Activated CD4-positive, alpha-beta memory T cell treated with anti-CD3 and anti-CD28 coated beads for 36 hours (primary cell): ENCODE measurements around the gene NFIA. TPM values are rescaled to one million over a fixed set of nuclear protein-coding genes. Genes with fewer than 3 reads are reported as not detected.

Source experiments
- CTCF ChIA-PET: fragments of 350-600 bp; sonication (Branson Sonifier 250); formaldehyde crosslinking; loops from one replicate; lab custom pipeline; 2021; ENCODE audit warnings: antibody characterized with exemption, inconsistent platforms; lab: Charles Lee
- POLR2A ChIA-PET: fragments of 350-600 bp; sonication (Branson Sonifier 250); formaldehyde crosslinking; loops from one replicate; lab custom pipeline; 2021; ENCODE audit warnings: antibody characterized with exemption; lab: Charles Lee
- DNase-seq: peaks from one replicate; pipeline ENCODE4 v3.0.0-alpha.2; 2020
- H3K27ac Mint-ChIP-seq: one replicate; pipeline ENCODE4 v1.8.0; 2021; ENCODE audit warnings: mixed read lengths
- H3K27me3 Mint-ChIP-seq: one replicate; pipeline ENCODE4 v1.8.0; 2021; ENCODE audit warnings: mixed read lengths
- H3K36me3 Mint-ChIP-seq: one replicate; pipeline ENCODE4 v1.8.0; 2021; ENCODE audit warnings: mixed read lengths
- H3K4me1 Mint-ChIP-seq: one replicate; pipeline ENCODE4 v1.8.0; 2021; ENCODE audit warnings: low read depth, mixed read lengths
- H3K4me3 Mint-ChIP-seq: one replicate; pipeline ENCODE4 v1.8.0; 2021; ENCODE audit warnings: mild to moderate bottlenecking, mixed read lengths
- H3K9me3 Mint-ChIP-seq: one replicate; pipeline ENCODE4 v1.8.0; 2021; ENCODE audit warnings: mixed read lengths
- intact Hi-C: fragments of 100-400 bp; cut with micrococcal nuclease; formaldehyde crosslinking; loops from one replicate; pipeline ENCODE4 v1.15.1; 2023
- total RNA-seq, 2 experiments: library from RNA; stranded (reverse); gene quantifications; one replicate each; pipeline ENCODE4 v1.2.3, GENCODE V29; 2021

NFIA gene
- total RNA-seq, 2 experiments from 2014 or later, result 5.3 to 7.1 TPM

GRCh38 chr1:61451572-61451968 is 369.2 kb downstream of the NFIA start:
- Mint-ChIP-seq H3K27me3 (no peaks in the 10 kb centered on the region), H3K27ac (no peak overlapping the region), H3K9me3 (no peaks in the 10 kb centered on the region), H3K4me1 (peaks cover 13% of the 10 kb centered on the region), H3K4me3 (no peak overlapping the region), H3K36me3 (no peaks in the 10 kb centered on the region)
- no peak for DNase-seq
- ChIA-PET POLR2A (no interaction called here), CTCF (interaction anchor here (0.6 to 3.4 kb wide), 5 partner anchors 137 to 473 kb away, joined by 3 to 34 read pairs (median 5); no protein-coding TSS in a partner anchor)
- intact Hi-C loops, result loop anchor here (5.0 to 10.0 kb wide), 3 partner anchors 117 to 1474 kb away; no protein-coding TSS in a partner anchor

DNA sequence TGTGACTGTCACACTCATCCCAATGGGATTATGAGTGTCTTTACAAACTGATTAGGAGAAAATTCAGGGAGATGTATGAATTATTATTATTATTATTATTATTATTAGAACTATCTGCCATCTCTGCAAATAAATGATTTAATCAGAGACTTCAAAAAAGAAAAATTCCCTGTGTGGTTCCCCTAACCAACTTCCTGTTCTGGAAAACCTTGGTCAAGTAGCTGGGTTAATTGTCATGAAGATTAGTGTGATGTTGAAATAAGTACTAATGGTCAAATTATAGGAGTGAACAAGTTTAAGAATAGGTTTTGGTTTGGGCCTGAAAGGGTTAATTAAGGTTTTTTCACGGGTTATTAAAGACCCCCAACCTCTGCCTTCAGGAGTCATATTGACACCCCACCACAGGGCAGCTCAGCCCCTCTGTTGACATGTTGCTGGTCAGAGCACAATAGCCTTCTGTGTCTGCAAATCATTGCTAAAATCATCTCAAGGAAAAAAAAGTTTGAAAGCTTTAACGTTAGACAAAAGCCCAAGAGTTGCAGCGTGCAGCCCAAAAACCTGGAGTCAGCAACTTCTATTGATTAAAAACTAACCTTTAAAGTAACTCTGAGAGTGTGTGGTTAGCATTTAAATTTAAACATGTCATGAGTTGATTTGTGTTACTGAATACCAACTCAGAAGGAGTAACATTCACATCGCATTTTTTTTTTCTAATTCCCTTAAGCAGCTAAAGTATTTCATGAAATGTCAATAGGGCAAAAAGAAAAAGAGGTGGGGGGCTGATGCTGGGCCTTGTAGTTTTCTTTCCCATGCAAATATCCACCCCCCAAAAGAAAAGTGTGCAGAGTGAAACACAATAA is 370.0 kb downstream of the NFIA start:
- ChIA-PET POLR2A (interaction anchor here (0.7 kb wide), 1 partner anchor 267 kb away, joined by 3 read pairs; no protein-coding TSS in a partner anchor), CTCF (interaction anchor here (0.6 to 3.4 kb wide), 11 partner anchors 27 to 474 kb away, joined by 3 to 34 read pairs (median 5); no protein-coding TSS in a partner anchor)
- peaks cover 13% of the 10 kb centered on the region for H3K4me1 Mint-ChIP-seq
- no peaks in the 10 kb centered on the region for H3K9me3 Mint-ChIP-seq
- no peak overlapping the region for H3K4me3 Mint-ChIP-seq
- H3K27me3 Mint-ChIP-seq, result no peaks in the 10 kb centered on the region
- intact Hi-C loops, result loop anchor here (1.0 to 10.0 kb wide), 8 partner anchors 118 to 1475 kb away; no protein-coding TSS in a partner anchor
- H3K27ac Mint-ChIP-seq, result no peak overlapping the region
- H3K36me3 Mint-ChIP-seq, result no peaks in the 10 kb centered on the region
- DNase-seq, result no peak

GRCh38 chr1:61453111-61453961 is 371.0 kb downstream of the NFIA start:
- ChIA-PET CTCF (interaction anchor here (0.6 to 3.4 kb wide), 18 partner anchors 28 to 1169 kb away, joined by 3 to 34 read pairs (median 4); no protein-coding TSS in a partner anchor), POLR2A (interaction anchor here (0.7 kb wide), 1 partner anchor 268 kb away, joined by 3 read pairs; no protein-coding TSS in a partner anchor)
- H3K4me1 Mint-ChIP-seq, result peaks cover 13% of the 10 kb centered on the region
- peak; percentile 84 for DNase-seq
- H3K27me3 Mint-ChIP-seq, result no peaks in the 10 kb centered on the region
- H3K27ac Mint-ChIP-seq, result peak overlapping the region; percentile 57
- no peaks in the 10 kb centered on the region for H3K9me3 Mint-ChIP-seq
- no peaks in the 10 kb centered on the region for H3K36me3 Mint-ChIP-seq
- peak overlapping the region; percentile 16 for H3K4me3 Mint-ChIP-seq
- intact Hi-C loops, result loop anchor here (1.0 to 10.0 kb wide), 8 partner anchors 119 to 1476 kb away; no protein-coding TSS in a partner anchor

DNA sequence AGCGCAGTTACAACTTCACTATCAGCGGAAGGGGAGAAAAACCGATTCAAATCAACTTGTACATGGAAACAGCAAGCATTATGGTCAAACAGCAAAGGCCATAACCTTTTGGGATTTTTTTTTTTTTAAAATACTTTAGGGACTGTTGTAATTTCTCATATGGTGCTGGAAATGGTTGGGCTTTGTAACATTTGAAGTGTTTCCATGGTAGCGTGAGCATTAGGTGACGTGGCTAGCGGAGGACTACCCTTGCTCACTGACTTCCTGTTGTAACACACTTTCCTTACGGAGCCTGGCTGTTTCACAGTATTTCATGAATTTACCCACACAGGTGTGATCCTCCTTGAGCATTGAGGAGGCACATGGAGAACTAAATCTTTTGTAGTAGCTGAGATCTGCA is 373.0 kb downstream of the NFIA start:
- Mint-ChIP-seq H3K36me3 (no peaks in the 10 kb centered on the region), H3K9me3 (no peaks in the 10 kb centered on the region), H3K27ac (no peak overlapping the region), H3K4me1 (peaks cover 13% of the 10 kb centered on the region), H3K27me3 (no peaks in the 10 kb centered on the region), H3K4me3 (no peak overlapping the region)
- intact Hi-C loops, result loop anchor here (10.0 kb wide), 1 partner anchor 121 kb away; no protein-coding TSS in a partner anchor
- CTCF ChIA-PET, result no interaction called here
- DNase-seq, result no peak
- POLR2A ChIA-PET, result no interaction called here

- Mint-ChIP-seq H3K27ac (no peak overlapping the region), H3K9me3 (no peaks in the 10 kb centered on the region), H3K4me1 (peaks cover 11% of the 10 kb centered on the region), H3K36me3 (no peaks in the 10 kb centered on the region), H3K27me3 (no peaks in the 10 kb centered on the region), H3K4me3 (no peak overlapping the region)
- ChIA-PET POLR2A (no interaction called here), CTCF (interaction anchor here (1.2 kb wide), 1 partner anchor 408 kb away, joined by 8 read pairs; no protein-coding TSS in a partner anchor)
- intact Hi-C loops, result loop anchor here (10.0 kb wide), 1 partner anchor 123 kb away; no protein-coding TSS in a partner anchor
- DNase-seq, result no peak
Observed at GRCh38 chr1:61457526-61458040, 375.2 kb downstream of the NFIA start.

- CTCF ChIA-PET, result no interaction called here
- Mint-ChIP-seq H3K4me1 (no peaks in the 10 kb centered on the region), H3K9me3 (no peaks in the 10 kb centered on the region), H3K27ac (no peak overlapping the region), H3K36me3 (no peaks in the 10 kb centered on the region), H3K4me3 (no peak overlapping the region), H3K27me3 (no peaks in the 10 kb centered on the region)
- POLR2A ChIA-PET, result no interaction called here
- no peak for DNase-seq
- intact Hi-C loops, result loop anchor here (10.0 kb wide), 1 partner anchor 125 kb away; no protein-coding TSS in a partner anchor
Observed at GRCh38 chr1:61459345-61459744, 377.0 kb downstream of the NFIA start.

DNA sequence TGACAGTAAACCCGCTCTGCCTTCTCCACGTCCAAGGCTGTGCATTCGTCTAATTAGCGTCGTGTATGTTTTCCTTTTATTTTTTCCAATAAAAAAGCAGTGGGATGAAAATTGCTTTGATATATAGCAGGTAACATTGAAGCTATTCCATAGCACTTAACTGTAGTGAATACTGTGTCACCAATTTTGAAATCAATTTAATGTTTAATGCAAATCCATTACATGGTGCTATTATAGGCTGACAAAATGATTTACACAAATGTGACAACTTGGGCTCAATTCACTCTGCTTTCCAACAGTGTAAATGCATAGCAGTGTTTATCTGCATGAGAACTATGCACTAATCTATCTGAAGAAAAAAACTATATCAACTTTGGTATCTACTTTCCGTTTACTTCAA is 377.8 kb downstream of the NFIA start:
- DNase-seq, result no peak
- ChIA-PET POLR2A (no interaction called here), CTCF (interaction anchor here (0.7 kb wide), 1 partner anchor 808 kb away, joined by 3 read pairs; no protein-coding TSS in a partner anchor)
- Mint-ChIP-seq H3K4me3 (no peak overlapping the region), H3K27me3 (no peaks in the 10 kb centered on the region), H3K4me1 (no peaks in the 10 kb centered on the region), H3K27ac (no peak overlapping the region), H3K9me3 (no peaks in the 10 kb centered on the region), H3K36me3 (no peaks in the 10 kb centered on the region)
- intact Hi-C loops, result no loop called here

DNA sequence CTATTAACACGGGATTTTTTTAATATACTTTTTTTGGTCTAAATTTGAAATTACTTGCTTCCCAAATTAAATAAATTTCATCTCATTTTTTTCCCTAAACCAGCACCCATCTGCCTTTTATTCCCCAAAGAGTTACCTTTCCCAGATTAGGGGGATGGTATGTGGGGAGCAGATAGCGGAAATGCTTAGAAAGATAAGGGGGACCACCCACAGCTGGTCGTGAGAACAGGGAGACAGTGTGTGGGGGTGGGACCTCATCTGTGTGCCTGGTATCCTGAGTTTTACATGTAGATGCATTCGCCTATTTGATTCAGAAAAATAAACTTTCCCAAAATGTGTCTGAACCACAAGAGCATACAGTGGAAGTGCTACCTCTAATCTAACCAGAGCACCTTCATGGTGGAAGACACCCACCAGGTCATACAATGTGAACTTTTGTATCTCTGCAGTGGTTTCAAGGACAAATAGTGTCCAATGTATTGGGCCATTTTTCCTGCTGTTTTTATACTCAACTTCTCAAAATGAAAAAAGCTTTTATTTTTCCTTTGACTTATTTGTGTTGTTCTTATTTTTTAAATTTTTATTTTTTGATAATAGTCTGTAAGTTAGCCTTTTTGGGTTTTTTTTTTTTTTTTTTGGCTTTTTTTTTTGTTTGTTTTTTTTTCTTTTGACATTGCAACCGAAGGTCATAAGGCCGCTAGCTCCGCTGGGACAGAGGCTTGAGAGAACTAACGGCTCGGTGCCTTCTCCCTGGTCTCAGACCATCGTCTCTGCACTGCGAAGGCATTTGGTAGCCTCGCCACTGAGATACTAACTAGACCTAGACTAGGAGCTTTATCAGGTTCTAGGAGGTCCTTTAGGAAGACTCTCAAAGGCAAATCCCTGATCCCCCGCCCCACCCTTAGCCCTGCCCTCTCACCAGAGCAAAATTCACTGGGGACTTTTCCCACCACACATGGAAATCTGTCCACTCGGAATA is 379.3 kb downstream of the NFIA start:
- H3K27me3 Mint-ChIP-seq, result no peaks in the 10 kb centered on the region
- H3K36me3 Mint-ChIP-seq, result no peaks in the 10 kb centered on the region
- CTCF ChIA-PET, result interaction anchor here (0.5 kb wide), 1 partner anchor 517 kb away, joined by 4 read pairs; no protein-coding TSS in a partner anchor
- no peak for DNase-seq
- no peak overlapping the region for H3K27ac Mint-ChIP-seq
- POLR2A ChIA-PET, result no interaction called here
- H3K9me3 Mint-ChIP-seq, result no peaks in the 10 kb centered on the region
- intact Hi-C loops, result no loop called here
- H3K4me3 Mint-ChIP-seq, result no peak overlapping the region
- H3K4me1 Mint-ChIP-seq, result no peaks in the 10 kb centered on the region

GRCh38 chr1:61462628-61463027 is 380.3 kb downstream of the NFIA start:
- H3K4me1 Mint-ChIP-seq, result no peaks in the 10 kb centered on the region
- ChIA-PET POLR2A (no interaction called here), CTCF (interaction anchor here (0.5 kb wide), 1 partner anchor 518 kb away, joined by 4 read pairs; no protein-coding TSS in a partner anchor)
- no peaks in the 10 kb centered on the region for H3K36me3 Mint-ChIP-seq
- no peaks in the 10 kb centered on the region for H3K27me3 Mint-ChIP-seq
- H3K4me3 Mint-ChIP-seq, result no peak overlapping the region
- no peaks in the 10 kb centered on the region for H3K9me3 Mint-ChIP-seq
- no peak for DNase-seq
- no peak overlapping the region for H3K27ac Mint-ChIP-seq
- intact Hi-C loops, result no loop called here

GRCh38 chr1:61463220-61463619 is 380.9 kb downstream of the NFIA start:
- Mint-ChIP-seq H3K4me3 (no peak overlapping the region), H3K27ac (no peak overlapping the region), H3K9me3 (no peaks in the 10 kb centered on the region), H3K27me3 (no peaks in the 10 kb centered on the region), H3K4me1 (no peaks in the 10 kb centered on the region), H3K36me3 (no peaks in the 10 kb centered on the region)
- DNase-seq, result no peak
- intact Hi-C loops, result no loop called here
- POLR2A ChIA-PET, result no interaction called here
- CTCF ChIA-PET, result no interaction called here
